Measurements from ENCODE around the gene TSNAXIP1. TPM values are rescaled to one million over a fixed set of nuclear protein-coding genes. Genes with fewer than 3 reads are reported as not detected.
A peak's percentile ranks its signal among the peaks of the same experiment; 100 is the strongest.

Gene TSNAXIP1
- total RNA-seq, 1 donor from 2014 or later, result under 0.01 TPM

DNA sequence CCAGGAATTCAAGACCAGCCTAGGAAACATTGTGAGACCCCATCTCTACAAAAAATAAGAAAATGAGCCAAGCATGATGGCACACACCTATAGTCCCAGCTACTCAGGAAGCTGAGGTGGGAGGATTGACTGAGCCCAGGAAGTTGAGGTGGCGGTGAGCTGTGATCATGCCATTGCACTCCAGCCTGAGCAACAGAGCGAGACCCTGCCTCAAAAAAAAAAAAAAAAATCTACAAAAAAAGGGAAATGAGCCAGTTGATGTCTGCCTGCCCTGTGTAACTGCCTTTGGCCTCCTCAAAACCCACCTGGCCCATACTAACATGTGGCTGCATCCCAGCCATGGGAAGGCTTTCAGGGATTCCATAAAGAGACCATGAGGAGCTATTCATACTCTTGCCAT, 4.8 kb upstream of the TSNAXIP1 start:
- TF ChIP-seq, protein P1, sequence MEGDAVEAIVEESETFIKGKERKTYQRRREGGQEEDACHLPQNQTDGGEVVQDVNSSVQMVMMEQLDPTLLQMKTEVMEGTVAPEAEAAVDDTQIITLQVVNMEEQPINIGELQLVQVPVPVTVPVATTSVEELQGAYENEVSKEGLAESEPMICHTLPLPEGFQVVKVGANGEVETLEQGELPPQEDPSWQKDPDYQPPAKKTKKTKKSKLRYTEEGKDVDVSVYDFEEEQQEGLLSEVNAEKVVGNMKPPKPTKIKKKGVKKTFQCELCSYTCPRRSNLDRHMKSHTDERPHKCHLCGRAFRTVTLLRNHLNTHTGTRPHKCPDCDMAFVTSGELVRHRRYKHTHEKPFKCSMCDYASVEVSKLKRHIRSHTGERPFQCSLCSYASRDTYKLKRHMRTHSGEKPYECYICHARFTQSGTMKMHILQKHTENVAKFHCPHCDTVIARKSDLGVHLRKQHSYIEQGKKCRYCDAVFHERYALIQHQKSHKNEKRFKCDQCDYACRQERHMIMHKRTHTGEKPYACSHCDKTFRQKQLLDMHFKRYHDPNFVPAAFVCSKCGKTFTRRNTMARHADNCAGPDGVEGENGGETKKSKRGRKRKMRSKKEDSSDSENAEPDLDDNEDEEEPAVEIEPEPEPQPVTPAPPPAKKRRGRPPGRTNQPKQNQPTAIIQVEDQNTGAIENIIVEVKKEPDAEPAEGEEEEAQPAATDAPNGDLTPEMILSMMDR (IDR thresholded peaks at IDR 0.05; ENCODE audit: insufficient read depth, low read length, severe bottlenecking), result no peak
- Histone ChIP-seq H3K27me3 (ENCODE audit: control insufficient read depth, insufficient read depth, low read length) (no peaks in the 10 kb centered on the region), H3K36me3 (ENCODE audit: control insufficient read depth, insufficient read depth, low read length) (peaks cover 14% of the 10 kb centered on the region), H3K4me3 (ENCODE audit: low read depth, low read length) (no peak overlapping the region)
- DNase-seq (ENCODE audit: low read depth), result no peak
- FAIRE-seq, result no peak

DNA sequence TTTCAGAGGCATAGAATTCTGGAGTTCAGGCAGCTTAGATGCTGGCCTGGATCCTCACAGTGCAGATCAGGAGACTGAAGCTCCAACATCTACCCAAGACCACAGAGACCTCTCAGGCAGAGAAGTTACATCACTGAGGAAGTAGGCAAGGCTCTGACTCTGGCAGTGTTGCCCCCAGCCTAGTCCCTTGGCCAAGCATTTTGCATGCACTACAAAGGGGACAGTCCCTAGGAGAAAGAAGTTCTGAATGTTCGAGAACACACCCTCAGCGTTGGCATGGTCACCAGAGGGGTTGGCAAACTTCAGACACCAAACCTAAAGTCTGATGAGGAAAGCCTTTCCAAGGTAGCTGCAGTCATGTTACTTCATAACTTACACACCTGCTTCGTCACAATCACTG, 2.8 kb upstream of the TSNAXIP1 start:
- H3K4me3 ChIP-seq (ENCODE audit: low read depth, low read length), result no peak overlapping the region
- TF ChIP-seq, protein P1 (IDR thresholded peaks at IDR 0.05; ENCODE audit: insufficient read depth, low read length, severe bottlenecking), result no peak
- H3K36me3 ChIP-seq (ENCODE audit: control insufficient read depth, insufficient read depth, low read length), result peaks cover 13% of the 10 kb centered on the region
- DNase-seq (ENCODE audit: low read depth), result no peak
- H3K27me3 ChIP-seq (ENCODE audit: control insufficient read depth, insufficient read depth, low read length), result no peaks in the 10 kb centered on the region
- FAIRE-seq, result no peak

DNA sequence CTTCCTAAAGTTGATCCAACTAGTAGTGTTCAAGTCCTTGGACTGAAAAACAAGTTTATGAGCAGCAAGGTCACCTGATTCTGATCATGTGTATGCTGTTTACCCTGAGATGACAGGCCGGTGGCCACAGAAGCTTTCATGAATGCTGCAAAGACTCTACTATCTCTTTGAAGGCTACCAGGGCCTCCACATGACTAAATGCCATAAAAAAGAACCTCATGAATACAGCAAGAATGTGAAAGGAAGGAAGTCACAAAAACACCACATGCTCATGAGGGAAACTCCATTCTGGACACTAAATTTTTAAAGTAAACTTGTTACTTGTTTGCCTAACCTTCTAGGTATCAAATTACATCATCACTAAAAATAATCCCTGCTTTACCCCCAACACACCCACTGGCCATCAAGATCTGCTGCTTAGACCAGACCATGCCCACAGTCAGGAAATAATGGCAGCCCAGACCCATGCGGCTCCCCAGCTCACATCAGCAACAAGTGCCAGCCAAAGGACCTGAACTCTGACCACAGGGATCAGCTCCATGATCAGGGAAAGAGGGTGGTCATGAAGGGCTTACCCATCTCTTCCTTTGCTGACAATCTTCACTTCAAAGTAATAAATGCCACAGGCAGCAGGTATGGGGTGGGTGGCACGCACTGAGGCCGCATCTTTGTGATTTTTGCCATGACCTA, 1.7 kb upstream of the TSNAXIP1 start:
- Histone ChIP-seq H3K27me3 (ENCODE audit: control insufficient read depth, insufficient read depth, low read length) (no peaks in the 10 kb centered on the region), H3K36me3 (ENCODE audit: control insufficient read depth, insufficient read depth, low read length) (peaks cover 13% of the 10 kb centered on the region), H3K4me3 (ENCODE audit: low read depth, low read length) (peak overlapping the region; percentile 74)
- TF ChIP-seq, protein P1 (IDR thresholded peaks at IDR 0.05; ENCODE audit: insufficient read depth, low read length, severe bottlenecking), result no peak
- FAIRE-seq (no peak), DNase-seq (ENCODE audit: low read depth) (no peak)

DNA sequence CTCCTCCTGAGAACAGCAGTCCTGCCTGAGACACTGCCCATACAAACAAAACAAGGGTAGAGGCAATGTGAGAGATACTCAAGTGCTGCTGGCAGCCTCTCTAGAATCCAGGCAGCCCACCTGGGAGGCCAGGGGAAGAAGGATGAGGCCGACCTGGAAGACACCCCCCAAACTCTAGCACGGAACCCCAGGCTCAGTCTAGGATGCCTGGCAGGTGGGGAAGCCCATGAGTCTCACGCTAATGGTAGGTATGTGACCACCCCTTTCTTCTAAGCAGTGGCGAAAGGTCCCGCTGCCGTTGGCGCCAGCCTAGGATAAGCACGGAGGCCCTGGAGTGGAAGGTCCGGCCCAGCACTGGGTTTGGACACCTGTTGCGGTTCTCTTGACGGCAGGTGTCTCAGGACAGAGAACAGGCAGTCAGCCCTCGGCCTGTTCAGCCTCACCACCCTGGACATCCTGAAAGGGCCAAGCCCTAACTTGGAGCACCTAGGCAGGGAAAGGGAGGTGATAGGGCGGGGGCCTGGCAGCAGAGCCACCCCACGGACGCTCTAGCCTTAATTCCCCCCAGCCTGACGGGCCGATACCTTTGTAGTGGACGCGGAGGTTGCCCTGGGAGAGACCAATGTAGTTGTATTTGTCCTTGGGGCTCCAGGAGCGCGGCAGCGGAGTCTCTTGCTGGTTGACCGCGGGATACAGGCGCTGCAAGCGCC, 816 bp upstream of the TSNAXIP1 start:
- no peak for DNase-seq (ENCODE audit: low read depth)
- FAIRE-seq, result no peak
- Histone ChIP-seq H3K4me3 (ENCODE audit: low read depth, low read length) (peak overlapping the region; percentile 74), H3K36me3 (ENCODE audit: control insufficient read depth, insufficient read depth, low read length) (peaks cover 10% of the 10 kb centered on the region), H3K27me3 (ENCODE audit: control insufficient read depth, insufficient read depth, low read length) (no peaks in the 10 kb centered on the region)
- TF ChIP-seq, protein P1 (IDR thresholded peaks at IDR 0.05; ENCODE audit: insufficient read depth, low read length, severe bottlenecking), result no peak

DNA sequence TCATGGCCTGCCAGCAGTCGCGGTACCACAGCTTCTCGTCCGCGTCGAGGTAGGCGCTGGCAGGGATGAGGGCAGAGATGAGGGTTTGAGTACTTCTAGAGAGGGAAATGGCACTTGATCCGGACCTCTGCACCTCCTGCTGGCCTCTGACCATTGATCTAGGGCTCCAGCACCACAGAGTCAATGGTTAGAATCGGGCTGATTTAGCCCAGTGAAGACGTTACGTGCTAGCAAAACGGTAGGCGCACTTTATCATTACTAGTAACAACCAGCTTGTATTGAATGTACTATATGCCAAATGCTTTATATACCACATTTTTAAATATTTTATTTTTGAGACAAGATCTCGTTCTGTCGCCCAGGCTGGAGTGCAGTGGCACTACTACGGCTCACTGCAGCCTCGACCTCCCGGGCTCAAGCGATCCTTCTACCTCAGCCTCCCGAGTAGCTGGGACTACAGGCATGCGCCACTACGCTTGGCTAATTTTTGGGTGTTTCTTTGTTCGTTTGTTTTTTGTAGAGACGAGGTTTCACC, 526 bp downstream of the TSNAXIP1 start:
- FAIRE-seq (no peak), DNase-seq (ENCODE audit: low read depth) (no peak)
- H3K4me3 ChIP-seq (ENCODE audit: low read depth, low read length), result peak overlapping the region; percentile 74
- peaks cover 4% of the 10 kb centered on the region for H3K36me3 ChIP-seq (ENCODE audit: control insufficient read depth, insufficient read depth, low read length)
- TF ChIP-seq, protein P1 (IDR thresholded peaks at IDR 0.05; ENCODE audit: insufficient read depth, low read length, severe bottlenecking), result no peak
- no peaks in the 10 kb centered on the region for H3K27me3 ChIP-seq (ENCODE audit: control insufficient read depth, insufficient read depth, low read length)

All from bronchial epithelial cell (primary cell).